Skin epidermis (tissue), 12 donors: ENCODE results near the gene COL5A3.

ENCODE experiments used
- H3K27ac ChIP-seq, 21 experiments: fragments of 200-600 bp; sonication (generic) in 11 of 21; one replicate each; pipeline ENCODE4 v1.5.0; 2020; ENCODE audit warnings: mild to moderate bottlenecking in 3 of 21, inconsistent platforms in 2 of 21, moderate library complexity in 2 of 21
- H3K4me3 ChIP-seq, 7 experiments: fragments of 200-600 bp; sonication (generic) in 2 of 7; one replicate each; pipeline ENCODE4 v1.5.0; 2020; ENCODE audit warnings: inconsistent platforms in 2 of 7, mild to moderate bottlenecking in 2 of 7, moderate library complexity in 1 of 7

COL5A3 gene

GRCh38 chr19:9991425-9992191 lies 18.7 kb downstream of the COL5A3 start:
- no peak overlapping the region for H3K27ac ChIP-seq
- H3K4me3 ChIP-seq: no peak overlapping the region

GRCh38 chr19:9989504-9989903 lies 20.8 kb downstream of the COL5A3 start:
- Histone ChIP-seq H3K27ac (peak overlapping the region in 1 of 21 experiments; percentile 50), H3K4me3 (no peak overlapping the region)

GRCh38 chr19:9986787-9987281 lies 23.5 kb downstream of the COL5A3 start:
- peak overlapping the region in 12 of 21 experiments; percentile 14 to 75 (median 46) for H3K27ac ChIP-seq
- H3K4me3 ChIP-seq: no peak overlapping the region

DNA sequence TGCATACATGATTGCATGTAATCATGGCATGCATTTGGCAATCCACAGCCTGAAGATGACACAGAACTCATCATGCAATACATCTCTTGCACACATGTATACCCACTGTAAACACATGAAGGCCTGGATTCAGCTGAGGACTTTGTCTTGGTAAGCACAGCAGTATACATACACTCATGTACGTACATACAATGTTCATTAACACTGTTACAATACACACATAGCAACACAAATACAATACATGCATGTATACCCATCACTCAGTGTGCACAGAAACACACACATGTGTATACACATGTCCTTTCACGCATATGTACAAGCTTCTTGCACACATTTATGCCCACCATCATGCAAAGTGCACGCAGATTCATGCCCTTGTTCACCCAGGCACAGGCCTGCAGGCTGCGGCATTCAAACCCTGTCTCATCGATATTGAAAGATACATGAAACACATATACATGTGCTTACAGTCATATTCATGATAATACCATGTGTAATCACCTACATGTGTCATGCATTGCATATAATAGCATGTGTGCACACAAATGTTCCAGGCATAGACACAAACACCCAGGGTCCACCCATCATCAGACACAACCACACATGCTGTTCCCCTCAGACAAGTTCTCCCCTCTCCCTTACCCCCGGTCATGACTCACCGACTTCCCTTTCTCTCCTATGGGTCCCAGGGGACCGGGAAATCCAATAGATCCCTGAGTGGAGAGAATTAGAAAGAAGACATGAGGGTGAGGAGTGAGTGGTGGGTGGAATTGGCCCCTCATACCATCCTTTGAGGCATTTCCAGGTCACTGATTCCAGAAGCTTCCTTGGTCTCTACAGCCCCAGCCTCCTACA lies 28.7 kb downstream of the COL5A3 start:
- Histone ChIP-seq H3K4me3 (no peak overlapping the region), H3K27ac (peak overlapping the region in 1 of 21 experiments; percentile 18)

- Histone ChIP-seq H3K27ac (no peak overlapping the region), H3K4me3 (no peak overlapping the region)
These were observed 38.2 kb downstream of the COL5A3 start for GRCh38 chr19:9972103-9972502.

DNA sequence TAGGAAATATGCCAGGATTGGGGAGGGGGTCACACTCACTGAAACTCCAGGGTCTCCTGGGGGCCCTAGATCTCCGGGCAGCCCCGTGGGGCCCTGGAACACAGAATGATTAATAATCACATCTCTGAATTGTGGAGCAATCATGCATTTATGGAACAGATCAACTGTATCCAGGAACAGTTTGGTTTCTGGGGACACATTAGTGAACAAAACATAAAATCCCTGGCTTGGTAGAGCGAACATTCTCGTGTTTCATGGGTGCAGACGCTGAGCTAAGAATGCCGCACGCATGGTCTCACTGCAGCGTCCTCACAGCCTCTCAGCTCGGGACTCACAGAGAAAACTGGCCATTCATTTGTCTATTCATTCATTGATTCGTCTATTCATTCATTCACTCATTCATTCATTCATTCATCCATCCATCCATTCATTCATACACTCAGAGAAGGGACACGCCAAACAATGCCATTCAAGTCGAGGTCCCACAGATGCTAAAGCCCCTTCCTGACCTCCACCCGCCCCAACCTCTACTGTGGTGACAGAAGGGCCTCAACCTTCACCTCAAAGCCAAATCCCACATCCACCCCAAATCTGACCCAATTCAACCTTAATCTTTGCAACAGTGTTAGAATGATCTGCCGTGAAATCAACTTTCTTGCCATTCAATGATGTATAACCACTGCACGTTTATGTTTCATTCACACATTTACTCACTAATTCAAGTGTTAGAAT lies 39.0 kb downstream of the COL5A3 start:
- H3K27ac ChIP-seq: no peak overlapping the region

GRCh38 chr19:9970481-9970880 lies 39.8 kb downstream of the COL5A3 start:
- H3K27ac ChIP-seq: peak overlapping the region in 1 of 21 experiments; percentile 8
- H3K4me3 ChIP-seq: no peak overlapping the region

More for the DNA sequence above, 39.0 kb downstream of the COL5A3 start:
- H3K4me3 ChIP-seq: no peak overlapping the region

GRCh38 chr19:9969688-9969975 lies 40.7 kb downstream of the COL5A3 start:
- Histone ChIP-seq H3K27ac (no peak overlapping the region), H3K4me3 (no peak overlapping the region)

DNA sequence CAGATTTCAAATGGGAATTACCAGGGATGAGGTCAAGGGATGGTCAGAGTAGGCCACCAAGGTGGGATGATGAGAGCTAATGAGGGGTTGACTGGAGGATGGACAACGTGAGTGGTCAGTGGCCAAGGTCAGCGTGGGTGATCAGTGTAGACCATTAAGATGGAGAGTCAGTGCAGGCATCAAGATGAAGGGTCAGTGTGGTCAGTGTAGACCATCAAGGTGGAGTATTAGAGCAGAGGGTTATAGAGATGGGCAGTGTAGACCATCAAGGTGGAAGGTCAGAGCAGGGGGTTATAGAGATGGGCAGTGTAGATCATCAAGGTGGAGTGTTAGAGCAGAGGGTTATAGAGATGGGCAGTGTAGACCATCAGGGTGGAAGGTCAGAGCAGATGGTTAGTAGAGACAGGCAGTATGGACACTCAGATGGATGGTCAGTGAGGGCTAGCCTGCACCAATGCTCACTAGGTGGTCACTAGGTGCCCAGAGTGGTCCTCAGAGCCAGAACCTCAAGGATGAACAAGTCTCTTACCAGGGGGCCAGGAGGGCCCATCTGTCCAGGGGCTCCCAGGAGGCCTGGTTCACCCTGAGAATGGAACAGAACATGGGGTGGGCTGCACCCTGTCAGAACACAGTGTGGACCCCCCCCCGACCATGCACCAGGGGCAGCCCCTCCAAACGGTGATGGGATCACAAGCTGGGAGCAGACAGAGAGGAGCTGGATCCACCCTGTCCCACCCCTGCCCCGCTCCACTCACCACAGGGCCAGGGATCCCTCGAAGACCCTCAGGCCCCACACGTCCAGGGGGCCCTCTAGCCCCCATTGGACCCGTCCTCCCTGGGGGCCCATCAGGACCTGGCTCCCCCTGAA lies 41.2 kb downstream of the COL5A3 start:
- Histone ChIP-seq H3K27ac (peak overlapping the region in 1 of 21 experiments; percentile 46), H3K4me3 (no peak overlapping the region)

- H3K27ac ChIP-seq: no peak overlapping the region
- H3K4me3 ChIP-seq: no peak overlapping the region
These were observed 43.0 kb downstream of the COL5A3 start for GRCh38 chr19:9967326-9967725.

DNA sequence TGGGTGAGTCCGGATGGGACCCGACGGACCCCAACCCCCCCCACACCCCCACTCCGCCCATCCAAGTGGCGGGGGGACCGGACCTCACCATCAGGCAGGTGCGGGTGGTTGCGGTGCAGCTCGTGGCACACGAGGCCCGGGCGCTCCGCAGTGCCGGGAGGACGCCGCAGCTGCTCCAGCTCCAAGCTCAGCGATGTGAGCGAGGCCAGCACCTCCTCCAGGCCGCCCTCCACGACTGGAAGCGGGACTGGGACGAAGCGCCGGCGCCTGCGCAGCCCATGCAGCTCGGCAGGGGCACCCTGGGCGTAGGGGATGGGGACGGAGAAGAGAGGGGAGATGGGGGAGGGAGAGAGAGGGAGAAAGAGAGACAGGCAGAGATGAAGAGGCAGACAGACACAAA lies 43.9 kb downstream of the COL5A3 start:
- Histone ChIP-seq H3K27ac (no peak overlapping the region), H3K4me3 (no peak overlapping the region)

DNA sequence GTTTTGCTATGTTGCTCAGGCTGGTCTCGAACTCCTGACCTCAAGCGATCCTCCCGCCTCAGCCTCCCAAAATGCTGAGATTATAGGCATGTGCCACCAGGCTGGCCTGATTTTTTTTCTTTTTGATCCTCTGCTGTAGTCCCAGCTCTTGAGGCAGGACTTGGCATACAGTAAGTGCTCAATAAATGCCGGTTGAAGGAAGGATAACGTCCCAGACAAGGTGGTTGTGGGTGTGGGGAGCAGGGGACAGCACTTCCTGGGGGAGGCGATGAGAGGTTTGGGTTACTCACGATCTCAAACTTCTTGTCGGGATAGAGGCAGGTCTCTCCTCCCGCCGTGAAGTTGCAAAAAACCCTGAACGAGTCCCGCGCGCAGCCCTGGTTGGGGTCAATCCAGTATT lies 44.3 kb downstream of the COL5A3 start:
- H3K4me3 ChIP-seq: no peak overlapping the region

DNA sequence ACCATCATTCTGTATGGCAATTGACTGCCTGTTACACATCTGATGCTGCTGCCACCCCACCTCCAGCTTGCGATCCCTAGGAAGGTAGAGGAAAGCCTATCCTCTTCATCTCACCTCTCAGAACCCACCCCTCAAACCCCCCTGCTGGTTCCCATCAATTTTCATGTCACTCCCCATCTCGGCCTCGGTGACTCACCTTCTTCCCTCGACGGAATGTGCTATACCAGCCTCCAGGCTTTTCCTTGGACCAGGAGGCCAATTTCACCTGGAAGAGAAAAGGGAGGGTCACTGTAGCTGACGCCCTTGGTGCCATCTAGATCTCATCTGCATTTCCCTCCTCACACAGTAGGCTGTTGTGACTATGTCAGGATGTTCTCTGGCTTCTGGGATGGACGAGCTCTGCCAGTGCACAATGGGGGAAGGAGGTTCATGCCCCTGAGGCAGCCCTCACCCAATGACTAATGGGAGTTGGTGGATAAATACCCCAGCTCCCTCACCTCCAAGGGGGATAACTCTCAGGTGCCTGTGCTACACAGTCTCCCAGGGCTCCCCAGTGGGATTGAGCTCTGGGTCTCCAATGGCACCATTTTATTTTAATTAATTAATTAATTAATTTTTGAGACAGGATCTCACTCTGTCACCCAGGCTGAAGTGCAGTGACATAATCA lies 47.5 kb downstream of the COL5A3 start:
- Histone ChIP-seq H3K27ac (no peak overlapping the region), H3K4me3 (no peak overlapping the region)

More for the DNA sequence above, 44.3 kb downstream of the COL5A3 start:
- no peak overlapping the region for H3K27ac ChIP-seq

DNA sequence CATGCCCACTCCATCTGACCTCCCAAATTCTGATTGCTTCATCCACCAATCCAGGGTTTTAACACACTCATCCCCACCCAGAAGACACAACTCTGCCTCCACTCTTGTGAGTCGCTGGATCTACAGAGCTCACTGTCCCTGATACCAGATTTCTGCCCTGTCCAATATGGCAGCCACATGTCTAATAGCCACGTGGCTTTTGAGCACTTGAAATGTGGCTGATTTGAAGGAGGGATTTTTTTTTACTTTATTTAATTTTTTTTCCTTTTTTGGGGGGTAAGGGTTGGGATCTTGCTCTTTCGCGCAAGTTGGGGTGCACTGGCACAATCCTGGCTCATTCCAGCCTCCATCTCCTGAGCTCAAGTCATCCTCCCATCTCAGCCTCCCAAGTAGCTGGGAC lies 49.2 kb downstream of the COL5A3 start:
- Histone ChIP-seq H3K27ac (no peak overlapping the region), H3K4me3 (no peak overlapping the region)

DNA sequence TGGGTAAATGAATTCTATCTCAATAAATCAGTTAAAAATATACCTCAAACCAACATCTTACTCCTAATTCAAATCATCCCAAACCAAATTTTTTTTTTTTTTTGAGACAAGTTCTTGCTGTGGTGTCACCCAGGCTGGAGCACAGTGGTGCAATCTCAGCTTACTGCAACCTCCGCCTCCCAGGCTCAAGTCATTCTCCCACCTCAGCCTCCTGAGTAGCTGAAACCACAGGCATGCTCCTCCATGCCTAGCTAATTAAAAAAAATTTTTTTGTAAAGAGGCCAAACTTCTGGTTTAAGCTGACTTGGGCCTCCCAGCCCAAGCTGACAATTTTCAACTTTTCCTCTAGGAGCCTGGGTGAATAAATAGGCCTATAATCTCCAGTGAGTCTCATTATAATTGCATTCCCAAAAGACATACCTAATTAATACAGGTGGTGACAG lies 51.9 kb downstream of the COL5A3 start:
- Histone ChIP-seq H3K4me3 (no peak overlapping the region), H3K27ac (peak overlapping the region in 6 of 21 experiments; percentile 21 to 51 (median 27))

- no peak overlapping the region for H3K27ac ChIP-seq
These were observed 53.3 kb downstream of the COL5A3 start for GRCh38 chr19:9956956-9957355.

GRCh38 chr19:9953802-9954542 lies 56.3 kb downstream of the COL5A3 start:
- H3K27ac ChIP-seq: peak overlapping the region in 5 of 21 experiments; percentile 25 to 66 (median 31)
- no peak overlapping the region for H3K4me3 ChIP-seq

More at GRCh38 chr19:9956956-9957355, 53.3 kb downstream of the COL5A3 start:
- no peak overlapping the region for H3K4me3 ChIP-seq

- Histone ChIP-seq H3K4me3 (no peak overlapping the region), H3K27ac (no peak overlapping the region)
These were observed 58.0 kb downstream of the COL5A3 start for GRCh38 chr19:9952276-9952675.
